ENCODE measurements around the gene MDFIC. TPM values are rescaled to one million over a fixed set of nuclear protein-coding genes. Genes with fewer than 3 reads are reported as not detected.

The MDFIC gene
- total and polyA plus RNA-seq, 7 donors = 4.4 to 58.1 (median 33.0) TPM

DNA sequence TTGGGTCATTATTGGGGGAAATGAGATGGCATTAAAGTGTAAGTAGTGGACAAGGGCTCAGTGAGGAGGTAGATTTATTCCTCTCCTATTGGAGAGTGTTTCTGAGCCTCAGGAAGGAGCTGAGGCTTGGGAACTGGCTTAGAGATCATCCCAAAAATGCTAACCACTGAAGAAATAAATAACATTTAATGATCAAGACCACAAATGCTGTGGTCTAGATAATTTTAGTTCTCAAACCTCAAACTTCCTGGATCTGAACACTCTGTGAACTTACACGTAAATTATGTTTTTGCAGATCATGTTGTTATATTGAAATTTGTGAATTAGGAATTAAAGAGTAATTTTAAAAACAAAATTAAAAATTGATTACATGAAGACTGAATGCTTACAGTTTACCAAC, 27.3 kb downstream of the MDFIC start:
- no peak overlapping the region for H3K27ac ChIP-seq
- H3K36me3 ChIP-seq = no peaks in the 10 kb centered on the region
- intact Hi-C loops (cut with DNase I) = no loop called here
- H3K4me3 ChIP-seq = no peak overlapping the region
- TF ChIP-seq, protein P1, sequence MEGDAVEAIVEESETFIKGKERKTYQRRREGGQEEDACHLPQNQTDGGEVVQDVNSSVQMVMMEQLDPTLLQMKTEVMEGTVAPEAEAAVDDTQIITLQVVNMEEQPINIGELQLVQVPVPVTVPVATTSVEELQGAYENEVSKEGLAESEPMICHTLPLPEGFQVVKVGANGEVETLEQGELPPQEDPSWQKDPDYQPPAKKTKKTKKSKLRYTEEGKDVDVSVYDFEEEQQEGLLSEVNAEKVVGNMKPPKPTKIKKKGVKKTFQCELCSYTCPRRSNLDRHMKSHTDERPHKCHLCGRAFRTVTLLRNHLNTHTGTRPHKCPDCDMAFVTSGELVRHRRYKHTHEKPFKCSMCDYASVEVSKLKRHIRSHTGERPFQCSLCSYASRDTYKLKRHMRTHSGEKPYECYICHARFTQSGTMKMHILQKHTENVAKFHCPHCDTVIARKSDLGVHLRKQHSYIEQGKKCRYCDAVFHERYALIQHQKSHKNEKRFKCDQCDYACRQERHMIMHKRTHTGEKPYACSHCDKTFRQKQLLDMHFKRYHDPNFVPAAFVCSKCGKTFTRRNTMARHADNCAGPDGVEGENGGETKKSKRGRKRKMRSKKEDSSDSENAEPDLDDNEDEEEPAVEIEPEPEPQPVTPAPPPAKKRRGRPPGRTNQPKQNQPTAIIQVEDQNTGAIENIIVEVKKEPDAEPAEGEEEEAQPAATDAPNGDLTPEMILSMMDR (IDR thresholded peaks at IDR 0.05) = no peak
- TF ChIP-seq POLR2AphosphoS5 (IDR thresholded peaks at IDR 0.05) = no peak
- no peak for TF ChIP-seq POLR2A (IDR thresholded peaks at IDR 0.05)
- TF ChIP-seq EP300 (IDR thresholded peaks at IDR 0.05) = no peak
- WGBS, 2 donors = 36 to 77% methylated on average over 1 of the region's 1 CpG
- H3K4me1 ChIP-seq = peaks cover 0 to 21% (median 17%) of the 10 kb centered on the region in 4 donors
- no peaks in the 10 kb centered on the region for H3K9me3 ChIP-seq
- no peak for DNase-seq
- no peaks in the 10 kb centered on the region for H3K27me3 ChIP-seq

DNA sequence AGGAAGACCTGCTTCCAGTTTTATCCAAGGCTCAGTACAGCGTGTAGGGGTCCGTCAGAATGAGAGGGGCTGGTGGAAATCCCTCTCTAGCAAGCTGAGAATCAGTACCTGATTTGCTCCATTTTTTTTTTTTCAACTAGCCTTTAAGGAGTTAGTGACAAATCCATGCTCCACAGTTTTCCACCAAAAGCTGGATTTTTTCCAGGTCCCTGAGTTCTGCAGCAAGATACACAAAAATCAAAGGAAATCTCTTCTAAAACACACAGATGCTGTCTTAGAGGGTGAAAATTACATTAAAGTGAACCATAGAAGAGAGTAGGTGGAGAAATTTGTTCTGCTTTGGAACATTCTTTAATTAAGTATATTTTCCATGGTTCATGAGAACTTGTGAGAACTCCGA, 30.4 kb downstream of the MDFIC start:
- intact Hi-C loops (cut with DNase I) = no loop called here
- DNase-seq = no peak
- H3K9me3 ChIP-seq = no peaks in the 10 kb centered on the region
- 92 to 94% methylated on average over 3 of the region's 3 CpGs for WGBS, 2 donors
- no peak for TF ChIP-seq POLR2AphosphoS5 (IDR thresholded peaks at IDR 0.05)
- TF ChIP-seq POLR2A (IDR thresholded peaks at IDR 0.05) = no peak
- TF ChIP-seq EP300 (IDR thresholded peaks at IDR 0.05) = no peak
- TF ChIP-seq, protein P1 (IDR thresholded peaks at IDR 0.05) = no peak
- no peak overlapping the region for H3K27ac ChIP-seq
- no peaks in the 10 kb centered on the region for H3K27me3 ChIP-seq
- H3K4me1 ChIP-seq = peaks cover 0 to 4% (median 0%) of the 10 kb centered on the region in 4 donors
- H3K4me3 ChIP-seq = no peak overlapping the region
- no peaks in the 10 kb centered on the region for H3K36me3 ChIP-seq

DNA sequence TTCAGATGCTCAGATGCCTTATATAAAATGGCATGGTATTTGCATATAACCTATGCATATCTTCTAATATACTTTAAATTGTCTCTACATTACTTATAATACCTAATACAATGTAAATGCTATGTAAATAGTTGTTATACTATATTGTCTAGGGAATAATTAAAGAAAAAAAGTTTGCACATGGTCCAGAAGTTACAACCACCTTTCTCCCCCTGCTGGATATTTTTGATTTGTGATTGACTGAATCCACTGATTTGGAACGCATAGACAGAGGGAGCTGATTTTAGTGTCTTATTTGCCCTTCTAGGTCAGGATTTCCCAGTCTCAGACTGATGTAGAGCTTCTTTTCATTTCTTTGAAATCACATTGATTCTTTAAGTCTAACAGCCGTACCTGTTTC, 31.8 kb downstream of the MDFIC start:
- Histone ChIP-seq H3K4me3 (no peak overlapping the region), H3K27me3 (no peaks in the 10 kb centered on the region), H3K9me3 (no peaks in the 10 kb centered on the region), H3K4me1 (peaks cover 0 to 12% (median 0%) of the 10 kb centered on the region in 4 donors), H3K27ac (no peak overlapping the region), H3K36me3 (no peaks in the 10 kb centered on the region)
- no peak for TF ChIP-seq POLR2A (IDR thresholded peaks at IDR 0.05)
- TF ChIP-seq EP300 (IDR thresholded peaks at IDR 0.05) = no peak
- no peak for TF ChIP-seq POLR2AphosphoS5 (IDR thresholded peaks at IDR 0.05)
- TF ChIP-seq, protein P1 (IDR thresholded peaks at IDR 0.05) = no peak
- intact Hi-C loops (cut with DNase I) = no loop called here
- DNase-seq = no peak
- WGBS, 2 donors = 95 to 96% methylated on average over 2 of the region's 2 CpGs

DNA sequence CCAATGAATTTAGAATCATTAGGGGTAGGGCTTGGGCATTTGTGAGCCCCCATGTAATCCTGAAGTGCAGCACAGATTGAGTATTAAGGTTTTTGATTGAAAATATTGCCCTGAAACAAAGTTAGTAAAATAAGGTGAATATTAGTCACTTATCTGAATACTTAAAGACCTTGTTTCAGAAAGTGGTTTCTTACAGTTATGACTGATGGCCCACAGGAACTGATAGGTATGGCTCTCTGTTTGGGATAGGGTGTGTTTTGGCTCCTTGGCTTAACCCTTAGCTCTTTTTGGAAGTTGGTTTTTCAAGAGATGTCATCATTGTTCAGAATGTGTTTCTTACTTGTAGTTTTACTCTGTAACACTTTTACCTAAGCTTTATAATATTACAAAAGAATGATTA, 34.8 kb downstream of the MDFIC start:
- Histone ChIP-seq H3K27me3 (no peaks in the 10 kb centered on the region), H3K27ac (no peak overlapping the region), H3K36me3 (no peaks in the 10 kb centered on the region), H3K4me3 (no peak overlapping the region), H3K4me1 (peaks cover 0 to 12% (median 0%) of the 10 kb centered on the region in 4 donors), H3K9me3 (no peaks in the 10 kb centered on the region)
- intact Hi-C loops (cut with DNase I) = no loop called here
- no peak for DNase-seq
- TF ChIP-seq POLR2AphosphoS5 (IDR thresholded peaks at IDR 0.05) = no peak
- TF ChIP-seq, protein P1 (IDR thresholded peaks at IDR 0.05) = no peak
- no peak for TF ChIP-seq POLR2A (IDR thresholded peaks at IDR 0.05)
- TF ChIP-seq EP300 (IDR thresholded peaks at IDR 0.05) = no peak

DNA sequence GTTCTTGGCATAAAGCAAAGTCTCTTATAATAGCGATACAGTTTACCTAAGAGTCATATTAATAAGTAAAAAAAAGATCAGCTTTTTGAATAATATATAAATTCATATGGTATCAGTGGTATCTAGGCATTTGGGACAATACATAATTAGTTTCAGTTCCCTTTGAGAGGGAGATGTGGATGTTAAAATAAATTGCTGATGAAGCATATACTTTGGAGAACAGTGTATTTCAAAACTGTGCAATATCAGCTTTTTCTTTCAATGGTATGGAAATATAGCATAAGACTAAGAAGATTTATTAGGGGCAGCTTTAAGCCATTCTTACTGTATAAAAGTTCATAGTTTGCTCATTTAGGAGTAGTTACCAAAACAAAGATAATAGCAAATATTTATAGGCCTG, 35.5 kb downstream of the MDFIC start:
- no peaks in the 10 kb centered on the region for H3K9me3 ChIP-seq
- 95 to 97% methylated on average over 1 of the region's 1 CpG for WGBS, 2 donors
- DNase-seq = no peak
- H3K27ac ChIP-seq = no peak overlapping the region
- no peaks in the 10 kb centered on the region for H3K36me3 ChIP-seq
- no peak for TF ChIP-seq POLR2AphosphoS5 (IDR thresholded peaks at IDR 0.05)
- TF ChIP-seq, protein P1 (IDR thresholded peaks at IDR 0.05) = no peak
- TF ChIP-seq EP300 (IDR thresholded peaks at IDR 0.05) = no peak
- no peak for TF ChIP-seq POLR2A (IDR thresholded peaks at IDR 0.05)
- no peak overlapping the region for H3K4me3 ChIP-seq
- no peaks in the 10 kb centered on the region for H3K27me3 ChIP-seq
- peaks cover 0 to 12% (median 0%) of the 10 kb centered on the region in 4 donors for H3K4me1 ChIP-seq
- intact Hi-C loops (cut with DNase I) = no loop called here

Measured in sigmoid colon (tissue), 7 donors.